SK-N-MC (cell line): Measurements from ENCODE around the gene ZDHHC5.

Experiments
- EZH2 ChIP-seq: fragments of 200-600 bp; sonication (generic); IDR thresholded peaks from one replicate; pipeline ENCODE4 v1.6.1; 2017; ENCODE audit warnings: antibody characterized with exemption
- POLR2AphosphoS5 ChIP-seq: IDR thresholded peaks from 2 replicates; pipeline ENCODE4 v1.6.1; 2012; ENCODE audit warnings: mild to moderate bottlenecking, low read depth, low read length, borderline replicate concordance

GRCh38 chr11:57630171-57630570, 37.7 kb upstream of the ZDHHC5 start:
- no peak for TF ChIP-seq POLR2AphosphoS5
- TF ChIP-seq EZH2, result no peak
